ENCODE data around the gene INTS11. TPM values are rescaled to one million over a fixed set of nuclear protein-coding genes. Genes with fewer than 3 reads are reported as not detected.
A peak's percentile ranks its signal among the peaks of the same experiment; 100 is the strongest.

The INTS11 gene
- total and polyA plus RNA-seq, 9 of the 15 experiments (the other 6 are each of a cell fraction or from before 2014, with no cell fraction given): 3.6 to 183 (median 110) TPM

DNA sequence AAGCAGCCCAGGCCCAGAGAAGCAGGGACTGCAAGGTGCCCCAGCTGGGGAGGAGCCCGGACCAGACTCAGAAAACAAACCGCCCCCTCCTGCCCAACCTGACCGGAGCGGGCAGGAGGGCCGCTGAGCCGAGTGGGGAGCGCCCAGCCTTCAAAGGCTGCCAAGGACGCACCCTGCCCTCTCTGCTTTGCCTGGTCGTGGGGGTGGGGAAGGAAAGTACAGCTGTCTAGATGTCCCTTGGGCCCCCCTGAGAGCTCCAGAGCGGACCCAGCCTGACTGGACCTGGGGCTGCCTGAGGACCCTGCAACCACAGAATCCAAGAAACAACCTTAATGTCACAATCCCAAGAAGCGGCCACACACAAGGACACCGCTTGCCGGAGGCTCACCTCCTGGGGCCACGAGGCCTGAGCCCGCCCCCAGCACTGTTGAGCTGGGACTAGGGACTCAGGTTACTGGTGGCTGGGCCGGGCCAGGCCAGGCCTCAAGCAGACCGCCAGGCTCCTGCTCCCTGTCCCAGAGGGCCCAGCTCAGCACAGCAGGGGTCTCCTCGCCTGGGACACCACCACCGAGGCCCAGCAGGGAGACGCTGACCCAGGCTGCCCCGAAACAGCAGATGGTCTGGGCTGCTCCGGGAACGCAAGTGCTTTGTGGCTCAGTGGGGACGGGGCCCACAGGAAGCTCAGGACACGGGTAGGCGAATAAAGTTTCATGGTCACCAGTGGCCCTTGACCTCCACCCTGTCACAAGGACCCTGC is 23.4 kb upstream of the INTS11 start (continued):
- TF ChIP-seq, protein P1, sequence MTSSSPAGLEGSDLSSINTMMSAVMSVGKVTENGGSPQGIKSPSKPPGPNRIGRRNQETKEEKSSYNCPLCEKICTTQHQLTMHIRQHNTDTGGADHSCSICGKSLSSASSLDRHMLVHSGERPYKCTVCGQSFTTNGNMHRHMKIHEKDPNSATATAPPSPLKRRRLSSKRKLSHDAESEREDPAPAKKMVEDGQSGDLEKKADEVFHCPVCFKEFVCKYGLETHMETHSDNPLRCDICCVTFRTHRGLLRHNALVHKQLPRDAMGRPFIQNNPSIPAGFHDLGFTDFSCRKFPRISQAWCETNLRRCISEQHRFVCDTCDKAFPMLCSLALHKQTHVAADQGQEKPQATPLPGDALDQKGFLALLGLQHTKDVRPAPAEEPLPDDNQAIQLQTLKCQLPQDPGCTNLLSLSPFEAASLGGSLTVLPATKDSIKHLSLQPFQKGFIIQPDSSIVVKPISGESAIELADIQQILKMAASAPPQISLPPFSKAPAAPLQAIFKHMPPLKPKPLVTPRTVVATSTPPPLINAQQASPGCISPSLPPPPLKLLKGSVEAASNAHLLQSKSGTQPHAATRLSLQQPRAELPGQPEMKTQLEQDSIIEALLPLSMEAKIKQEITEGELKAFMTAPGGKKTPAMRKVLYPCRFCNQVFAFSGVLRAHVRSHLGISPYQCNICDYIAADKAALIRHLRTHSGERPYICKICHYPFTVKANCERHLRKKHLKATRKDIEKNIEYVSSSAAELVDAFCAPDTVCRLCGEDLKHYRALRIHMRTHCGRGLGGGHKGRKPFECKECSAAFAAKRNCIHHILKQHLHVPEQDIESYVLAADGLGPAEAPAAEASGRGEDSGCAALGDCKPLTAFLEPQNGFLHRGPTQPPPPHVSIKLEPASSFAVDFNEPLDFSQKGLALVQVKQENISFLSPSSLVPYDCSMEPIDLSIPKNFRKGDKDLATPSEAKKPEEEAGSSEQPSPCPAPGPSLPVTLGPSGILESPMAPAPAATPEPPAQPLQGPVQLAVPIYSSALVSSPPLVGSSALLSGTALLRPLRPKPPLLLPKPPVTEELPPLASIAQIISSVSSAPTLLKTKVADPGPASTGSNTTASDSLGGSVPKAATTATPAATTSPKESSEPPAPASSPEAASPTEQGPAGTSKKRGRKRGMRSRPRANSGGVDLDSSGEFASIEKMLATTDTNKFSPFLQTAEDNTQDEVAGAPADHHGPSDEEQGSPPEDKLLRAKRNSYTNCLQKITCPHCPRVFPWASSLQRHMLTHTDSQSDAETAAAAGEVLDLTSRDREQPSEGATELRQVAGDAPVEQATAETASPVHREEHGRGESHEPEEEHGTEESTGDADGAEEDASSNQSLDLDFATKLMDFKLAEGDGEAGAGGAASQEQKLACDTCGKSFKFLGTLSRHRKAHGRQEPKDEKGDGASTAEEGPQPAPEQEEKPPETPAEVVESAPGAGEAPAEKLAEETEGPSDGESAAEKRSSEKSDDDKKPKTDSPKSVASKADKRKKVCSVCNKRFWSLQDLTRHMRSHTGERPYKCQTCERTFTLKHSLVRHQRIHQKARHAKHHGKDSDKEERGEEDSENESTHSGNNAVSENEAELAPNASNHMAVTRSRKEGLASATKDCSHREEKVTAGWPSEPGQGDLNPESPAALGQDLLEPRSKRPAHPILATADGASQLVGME (CRISPR knock-in tag; IDR thresholded peaks at IDR 0.05): no peak
- TF ChIP-seq TOE1 (IDR thresholded peaks at IDR 0.05; ENCODE audit: borderline replicate concordance) (no peak; the same call in 1 of the 2 replicates), TOE1 (CRISPR knock-in tag; IDR thresholded peaks at IDR 0.05; ENCODE audit: borderline replicate concordance, low read depth) (no peak), SIRT6 (IDR thresholded peaks at IDR 0.05; ENCODE audit: low read depth, low read length) (no peak), TEAD1 (CRISPR knock-in tag; IDR thresholded peaks at IDR 0.05) (0 out of 4 replicates have a peak, but pooled peaks of 1 of the 2 experiments have one; percentile 48), HDAC1 (IDR thresholded peaks at IDR 0.05) (peak in 1 of 2 experiments; percentile 62; a peak in 1 of 4 replicates), ZNF785 (CRISPR knock-in tag; IDR thresholded peaks at IDR 0.05) (no peak), ZNF347 (CRISPR knock-in tag; IDR thresholded peaks at IDR 0.05; ENCODE audit: low read depth) (no peak), ZNF699 (CRISPR knock-in tag; IDR thresholded peaks at IDR 0.05; ENCODE audit: insufficient replicate concordance) (no peak), CBX2 (IDR thresholded peaks at IDR 0.05; ENCODE audit: insufficient read depth, low read length, poor library complexity, severe bottlenecking) (no peak), PTBP1 (IDR thresholded peaks at IDR 0.05; ENCODE audit: low read depth, low read length) (no peak), NR2C1 (IDR thresholded peaks at IDR 0.05) (peak; percentile 18; the same call in 1 of the 2 replicates), NR2C1 (tag; IDR thresholded peaks at IDR 0.05) (no peak), OTX1 (CRISPR knock-in tag; IDR thresholded peaks at IDR 0.05) (no peak), ZNF830 (CRISPR knock-in tag; IDR thresholded peaks at IDR 0.05) (no peak), POLR2B (IDR thresholded peaks at IDR 0.05; ENCODE audit: low read depth, partially characterized antibody) (no peak), PCBP1 (IDR thresholded peaks at IDR 0.05; ENCODE audit: low read depth, low read length, poor library complexity, severe bottlenecking) (peak; percentile 48)
- TF ChIP-seq, protein P2, sequence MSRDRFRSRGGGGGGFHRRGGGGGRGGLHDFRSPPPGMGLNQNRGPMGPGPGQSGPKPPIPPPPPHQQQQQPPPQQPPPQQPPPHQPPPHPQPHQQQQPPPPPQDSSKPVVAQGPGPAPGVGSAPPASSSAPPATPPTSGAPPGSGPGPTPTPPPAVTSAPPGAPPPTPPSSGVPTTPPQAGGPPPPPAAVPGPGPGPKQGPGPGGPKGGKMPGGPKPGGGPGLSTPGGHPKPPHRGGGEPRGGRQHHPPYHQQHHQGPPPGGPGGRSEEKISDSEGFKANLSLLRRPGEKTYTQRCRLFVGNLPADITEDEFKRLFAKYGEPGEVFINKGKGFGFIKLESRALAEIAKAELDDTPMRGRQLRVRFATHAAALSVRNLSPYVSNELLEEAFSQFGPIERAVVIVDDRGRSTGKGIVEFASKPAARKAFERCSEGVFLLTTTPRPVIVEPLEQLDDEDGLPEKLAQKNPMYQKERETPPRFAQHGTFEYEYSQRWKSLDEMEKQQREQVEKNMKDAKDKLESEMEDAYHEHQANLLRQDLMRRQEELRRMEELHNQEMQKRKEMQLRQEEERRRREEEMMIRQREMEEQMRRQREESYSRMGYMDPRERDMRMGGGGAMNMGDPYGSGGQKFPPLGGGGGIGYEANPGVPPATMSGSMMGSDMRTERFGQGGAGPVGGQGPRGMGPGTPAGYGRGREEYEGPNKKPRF (IDR thresholded peaks at IDR 0.05; ENCODE audit: low read depth, low read length): no peak
- TF ChIP-seq, protein P3, sequence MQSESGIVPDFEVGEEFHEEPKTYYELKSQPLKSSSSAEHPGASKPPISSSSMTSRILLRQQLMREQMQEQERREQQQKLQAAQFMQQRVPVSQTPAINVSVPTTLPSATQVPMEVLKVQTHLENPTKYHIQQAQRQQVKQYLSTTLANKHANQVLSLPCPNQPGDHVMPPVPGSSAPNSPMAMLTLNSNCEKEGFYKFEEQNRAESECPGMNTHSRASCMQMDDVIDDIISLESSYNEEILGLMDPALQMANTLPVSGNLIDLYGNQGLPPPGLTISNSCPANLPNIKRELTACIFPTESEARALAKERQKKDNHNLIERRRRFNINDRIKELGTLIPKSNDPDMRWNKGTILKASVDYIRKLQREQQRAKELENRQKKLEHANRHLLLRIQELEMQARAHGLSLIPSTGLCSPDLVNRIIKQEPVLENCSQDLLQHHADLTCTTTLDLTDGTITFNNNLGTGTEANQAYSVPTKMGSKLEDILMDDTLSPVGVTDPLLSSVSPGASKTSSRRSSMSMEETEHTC (IDR thresholded peaks at IDR 0.05): 0 out of 2 replicates have a peak, but pooled peaks have one; percentile 7

All from K562 (cell line).